NCI-H2227 (cell line): Measurements from ENCODE around the gene CMSS1.
"Not testable (repeated sequence)": the region's sequence is repeated elsewhere in the genome, so short reads cannot be mapped to it uniquely, and the experiment has no call there.

Source experiments
- DNase-seq: peaks from one replicate; lab custom pipeline; 2025; ENCODE audit not compliant: unreplicated experiment; lab: John Stamatoyannopoulos, UW

Gene CMSS1

DNA sequence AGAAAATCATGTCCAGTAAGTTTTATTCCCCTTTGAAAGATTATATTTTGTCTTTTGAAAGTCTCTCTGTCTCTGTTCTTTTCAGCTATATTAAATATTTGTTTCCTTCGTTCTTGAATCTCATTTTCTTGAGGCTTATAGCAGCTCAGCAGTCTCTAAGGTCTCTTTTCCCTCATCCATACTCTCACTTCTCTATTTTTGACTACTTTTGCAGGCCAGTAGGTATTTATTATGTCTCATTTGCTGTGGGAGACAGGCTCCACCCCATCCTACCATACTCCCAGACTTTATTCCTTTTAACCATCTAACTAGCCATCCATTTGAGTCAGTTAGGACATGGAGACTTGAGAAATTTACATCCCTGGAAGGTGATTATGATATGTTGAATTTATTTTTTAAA is 225.6 kb downstream of the CMSS1 start:
- DNase-seq: no peak

DNA sequence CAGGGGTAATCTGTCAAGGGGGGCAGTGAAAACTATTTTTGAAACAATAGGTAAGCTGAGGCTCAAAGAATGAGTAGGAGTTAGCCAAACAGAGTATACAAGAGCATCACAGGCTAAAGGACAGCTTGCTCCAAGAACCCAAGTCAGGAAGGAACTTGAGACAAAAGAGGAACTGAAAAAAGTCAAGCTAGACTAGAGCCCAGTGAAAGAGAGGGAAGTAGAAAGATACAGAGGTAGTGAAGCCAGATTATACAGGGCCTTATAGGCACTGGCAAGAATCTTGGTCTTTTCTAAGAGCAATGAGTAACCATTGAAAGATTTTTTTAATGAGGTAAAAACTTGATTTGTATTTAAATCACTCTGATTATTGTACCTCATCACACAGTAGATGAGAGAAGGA is 226.7 kb downstream of the CMSS1 start:
- no peak for DNase-seq

DNA sequence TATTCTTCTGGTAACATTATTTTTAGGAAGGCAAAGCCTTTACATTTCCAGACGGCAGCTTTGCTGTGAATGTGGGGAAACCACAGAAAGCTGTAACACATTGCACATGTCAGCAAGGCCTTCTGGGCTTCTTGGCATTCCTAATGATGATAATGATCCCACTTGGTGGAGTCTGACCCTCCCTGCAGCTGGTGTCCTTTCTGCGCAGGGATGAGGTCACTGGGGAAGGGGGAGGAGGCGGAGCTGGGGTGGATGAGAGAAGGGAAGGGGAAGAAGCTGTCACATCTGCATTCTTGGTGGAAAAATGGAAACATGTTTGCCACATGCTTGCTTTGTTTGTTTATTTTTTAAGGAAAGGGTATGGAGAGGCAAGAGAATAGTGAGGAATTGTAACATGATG is 228.0 kb downstream of the CMSS1 start:
- peak; percentile 5 for DNase-seq

DNA sequence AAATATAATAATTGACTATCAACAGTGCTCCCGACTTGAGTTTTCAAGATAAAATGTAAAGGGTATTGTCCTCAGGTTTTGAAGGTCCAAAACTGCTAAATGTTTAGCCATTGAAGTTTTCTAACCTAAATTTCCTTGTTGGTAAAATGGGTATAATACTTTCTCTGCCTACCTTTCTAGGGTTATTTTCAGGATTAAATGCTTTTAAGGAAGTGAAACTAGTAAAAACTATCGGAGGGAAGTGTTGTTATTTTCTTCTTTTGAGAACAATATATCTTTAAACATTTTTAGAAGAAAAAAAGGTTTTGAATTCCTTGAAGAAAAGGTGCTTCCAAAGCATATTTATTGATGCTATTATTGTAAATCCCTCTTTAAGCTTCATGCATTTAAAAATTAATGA is 229.3 kb downstream of the CMSS1 start:
- DNase-seq: no peak

DNA sequence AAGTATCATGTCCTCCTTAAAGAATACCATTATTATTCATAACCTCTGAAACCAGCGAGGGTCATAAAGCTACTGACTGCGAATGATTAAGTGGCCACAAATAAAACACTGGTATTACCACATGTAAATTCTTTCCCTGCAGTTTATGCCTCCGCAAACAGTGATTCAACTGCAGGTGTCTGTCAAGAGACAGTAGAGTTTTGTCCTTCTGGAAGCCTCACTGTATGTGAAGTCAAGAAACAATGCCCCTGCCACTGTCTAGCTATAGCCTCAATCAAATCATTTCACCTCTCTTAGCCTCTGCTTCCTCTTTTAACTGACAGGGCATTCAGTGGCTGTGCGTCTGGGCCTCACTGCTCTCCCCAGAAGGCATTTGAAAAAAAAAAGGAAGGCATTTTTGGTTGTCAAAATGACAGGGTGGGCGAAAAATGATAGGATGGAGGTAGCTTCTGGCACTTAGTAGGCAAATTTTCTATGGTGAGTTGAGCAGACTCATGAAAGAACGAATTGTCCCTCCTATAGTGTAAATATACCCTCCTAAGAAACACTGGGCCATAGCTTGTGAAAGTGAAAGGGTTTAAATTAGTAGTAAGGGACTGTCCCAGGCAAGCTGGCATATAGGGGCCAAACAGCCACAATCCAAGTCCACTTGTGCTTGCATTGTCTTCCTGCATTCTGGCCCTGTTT is 229.9 kb downstream of the CMSS1 start:
- DNase-seq: no peak

DNA sequence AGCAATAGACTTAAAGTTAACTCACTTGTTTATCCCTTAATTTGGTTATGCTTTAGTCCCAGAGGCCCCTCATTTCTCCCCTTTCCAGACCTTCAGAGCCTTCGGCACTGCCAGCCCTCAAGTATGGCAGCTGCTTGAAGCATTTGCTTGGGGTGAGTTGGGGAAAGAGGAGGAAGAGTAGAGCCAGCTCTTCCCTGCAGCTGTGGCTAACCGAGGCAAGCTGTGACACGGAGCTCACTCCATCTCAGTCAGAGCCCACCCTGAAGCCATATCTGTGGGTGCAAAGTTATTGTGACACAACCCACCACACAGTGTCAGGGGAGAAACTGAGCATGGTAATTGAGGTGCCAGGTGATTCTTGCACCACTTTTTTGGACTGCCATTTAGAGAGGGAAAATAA is 230.6 kb downstream of the CMSS1 start:
- no peak for DNase-seq

DNA sequence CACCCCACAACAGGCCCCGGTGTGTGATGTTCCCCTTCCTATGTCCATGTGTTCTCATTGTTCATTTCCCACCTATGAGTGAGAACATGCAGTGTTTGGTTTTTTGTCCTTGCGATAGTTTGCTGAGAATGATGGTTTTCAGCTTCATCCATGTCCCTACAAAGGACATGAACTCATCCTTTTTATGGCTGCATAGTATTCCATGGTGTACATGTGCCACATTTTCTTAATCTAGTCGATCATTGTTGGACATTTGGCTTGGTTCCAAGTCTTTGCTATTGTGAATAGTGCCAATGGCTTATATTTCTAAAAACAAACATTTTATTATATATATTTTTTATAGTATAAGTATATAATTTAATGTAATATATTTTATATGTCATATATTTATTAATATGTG is 233.9 kb downstream of the CMSS1 start:
- DNase-seq: not testable (repeated sequence)

DNA sequence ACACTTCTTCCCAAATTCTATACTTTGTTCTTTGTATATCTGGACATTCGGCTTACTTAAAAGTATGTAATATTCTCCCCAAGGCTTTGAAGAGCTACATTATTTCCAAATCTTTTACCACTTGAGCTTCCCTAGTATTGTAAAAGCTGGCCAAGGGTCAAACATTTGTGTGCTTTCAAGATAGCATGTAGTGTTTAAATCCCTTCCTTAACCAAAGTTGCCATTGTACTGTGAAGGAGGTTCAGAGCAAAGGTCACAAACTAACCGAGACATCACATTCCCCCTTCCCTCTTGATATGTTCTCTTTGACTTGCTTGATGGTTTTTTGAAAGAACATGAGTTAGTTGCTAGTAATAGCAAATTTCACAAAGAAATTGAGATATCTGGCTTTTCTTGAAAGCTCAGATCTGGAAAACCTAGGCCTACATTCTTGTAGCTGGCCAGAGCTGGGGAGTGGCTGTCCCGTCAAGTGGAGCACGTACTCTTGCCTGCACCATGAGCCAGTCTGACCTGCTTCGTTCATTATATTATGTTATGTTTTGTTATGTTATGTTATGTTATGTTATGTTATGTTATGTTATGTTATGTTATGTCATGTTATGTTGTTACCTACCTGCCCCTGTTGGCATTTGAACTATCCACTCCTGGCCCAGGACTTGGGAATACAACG is 236.4 kb downstream of the CMSS1 start:
- DNase-seq: no peak

DNA sequence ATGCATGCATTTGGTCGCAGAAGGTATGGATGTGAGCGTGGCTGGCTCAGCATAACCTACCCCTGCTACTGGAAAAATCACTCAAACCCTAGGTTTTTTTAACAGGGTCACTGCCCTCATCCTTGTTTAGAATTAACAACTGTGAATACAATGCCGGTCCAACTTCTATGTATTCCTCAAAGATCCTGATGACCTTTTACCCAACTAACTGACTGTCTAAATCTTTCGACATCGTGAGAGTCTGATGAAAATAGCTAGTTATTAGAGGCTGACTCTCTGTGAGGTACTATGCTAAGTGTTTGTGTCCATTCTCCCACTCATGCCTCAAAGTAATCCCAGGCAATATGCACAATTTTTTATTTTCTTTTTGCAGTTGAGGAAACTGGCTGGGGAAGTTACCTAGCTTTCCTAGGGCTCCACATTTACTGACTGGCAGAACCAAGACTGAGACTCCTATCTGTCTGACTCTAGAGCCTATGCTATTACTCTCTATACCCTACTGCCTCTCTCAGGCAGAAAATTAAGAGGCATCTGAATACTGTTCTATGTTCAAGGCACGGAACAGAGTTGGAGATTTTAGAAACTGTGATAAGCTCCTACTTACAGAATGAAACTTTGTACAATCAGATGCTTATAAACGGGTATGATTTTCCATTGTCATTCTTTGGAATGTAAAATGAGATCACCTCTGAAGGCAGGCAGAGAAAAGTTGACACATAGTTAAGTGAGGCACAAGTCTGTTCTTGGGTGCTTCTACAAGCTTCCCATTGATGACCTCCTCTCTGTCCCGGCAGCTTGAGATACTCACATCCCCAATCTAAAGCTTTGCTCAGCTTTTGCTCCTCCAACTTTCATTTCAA is 240.3 kb downstream of the CMSS1 start:
- no peak for DNase-seq

DNA sequence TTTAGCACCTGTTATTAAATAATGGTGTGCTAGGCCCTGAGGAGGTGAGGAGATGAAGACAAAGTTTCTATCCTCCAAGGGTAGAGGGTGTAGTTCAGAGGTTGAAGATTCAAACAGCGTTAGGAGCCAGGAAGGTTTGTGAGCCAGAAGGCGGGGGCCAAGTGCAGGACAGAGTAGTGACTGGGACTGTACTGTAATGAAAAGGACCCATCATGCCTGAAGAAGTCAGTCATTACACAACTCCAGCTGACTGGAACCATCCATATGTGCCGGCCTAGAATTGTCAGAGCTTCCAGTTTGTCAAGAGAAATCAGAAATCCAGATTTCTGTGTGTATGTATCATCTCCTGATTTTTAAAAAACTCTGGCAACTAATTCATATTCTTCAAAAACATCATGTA is 241.8 kb downstream of the CMSS1 start:
- no peak for DNase-seq

DNA sequence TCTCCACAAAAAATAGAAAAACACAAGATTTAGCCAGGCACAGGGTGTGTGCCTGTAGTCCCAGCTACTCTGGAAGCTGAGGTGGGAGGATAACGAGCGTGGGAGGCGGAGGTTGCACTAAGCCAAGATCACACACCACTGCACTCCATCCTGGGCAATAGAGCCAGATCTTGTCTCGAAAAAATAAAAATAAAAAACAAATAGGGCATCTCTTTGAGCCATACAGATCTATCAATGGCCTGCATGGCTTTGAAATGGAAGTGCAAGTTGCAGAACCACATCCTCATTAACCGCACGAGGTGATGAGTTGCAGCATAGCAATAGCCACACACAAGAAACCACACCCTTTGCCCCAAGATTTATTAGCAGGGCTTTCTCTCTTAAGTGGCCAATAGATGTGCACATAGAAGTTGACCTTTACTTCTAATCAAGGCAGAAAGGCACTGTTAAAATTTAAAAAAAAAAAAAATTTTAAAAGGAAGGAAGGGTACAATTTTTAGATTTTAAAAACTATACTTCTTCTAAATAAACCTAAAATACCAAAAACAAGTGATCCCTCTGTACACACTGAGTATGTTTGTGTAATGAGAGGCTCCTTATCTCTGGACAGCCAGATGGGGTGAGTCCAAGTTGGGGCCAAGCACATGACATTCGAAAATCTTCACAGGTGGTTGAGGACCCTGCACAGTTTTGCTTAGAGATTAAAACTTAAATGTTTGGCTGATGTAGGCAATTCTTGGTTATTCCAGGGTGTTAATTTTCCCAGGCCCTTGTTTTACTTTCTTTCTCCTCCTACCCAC is 243.2 kb downstream of the CMSS1 start:
- no peak for DNase-seq

DNA sequence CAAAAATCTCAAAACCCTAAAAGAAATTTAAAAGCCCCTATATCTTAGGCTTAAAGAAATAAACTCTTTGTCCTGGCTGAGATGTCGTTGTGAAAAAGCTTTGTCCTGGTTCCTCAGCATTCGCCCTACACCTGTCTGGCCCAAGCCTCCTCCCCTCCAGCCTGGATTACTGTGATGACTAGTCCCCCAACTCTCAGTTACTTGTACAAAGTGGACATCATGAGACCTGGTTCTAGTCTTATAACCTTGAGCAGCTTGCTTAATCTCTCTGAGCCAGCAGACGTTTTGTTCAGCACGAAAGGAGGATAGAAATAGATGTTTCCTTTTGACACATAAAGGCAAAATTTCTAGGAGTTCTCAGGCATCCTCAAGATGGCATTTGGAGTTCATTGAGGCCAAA is 245.0 kb downstream of the CMSS1 start:
- DNase-seq: no peak

DNA sequence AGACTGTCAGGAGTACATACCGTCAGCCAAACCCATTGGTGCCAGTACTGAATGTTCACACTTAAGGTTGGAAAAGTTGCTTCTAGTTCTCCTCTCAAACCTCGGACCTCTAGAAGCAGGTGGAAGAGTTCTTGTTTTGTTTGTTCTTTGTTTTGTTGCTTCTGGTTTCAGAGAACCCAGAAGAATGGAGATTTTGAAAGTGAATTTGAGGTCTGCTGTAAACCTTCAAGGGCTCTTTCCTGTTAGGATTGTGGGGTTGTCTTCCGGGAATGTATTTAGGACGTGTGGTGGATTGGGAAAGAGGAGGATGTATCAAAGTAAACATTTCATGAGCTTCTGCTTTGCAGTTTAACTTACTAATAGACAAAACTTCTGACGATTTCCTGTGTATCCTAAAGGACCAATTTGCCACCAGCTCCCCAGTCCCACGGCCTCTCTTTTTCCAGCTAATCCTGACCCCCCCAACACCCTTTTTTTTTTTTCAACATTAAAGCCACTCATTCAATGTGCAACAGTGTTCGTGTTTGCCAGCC is 246.3 kb downstream of the CMSS1 start:
- DNase-seq: no peak

DNA sequence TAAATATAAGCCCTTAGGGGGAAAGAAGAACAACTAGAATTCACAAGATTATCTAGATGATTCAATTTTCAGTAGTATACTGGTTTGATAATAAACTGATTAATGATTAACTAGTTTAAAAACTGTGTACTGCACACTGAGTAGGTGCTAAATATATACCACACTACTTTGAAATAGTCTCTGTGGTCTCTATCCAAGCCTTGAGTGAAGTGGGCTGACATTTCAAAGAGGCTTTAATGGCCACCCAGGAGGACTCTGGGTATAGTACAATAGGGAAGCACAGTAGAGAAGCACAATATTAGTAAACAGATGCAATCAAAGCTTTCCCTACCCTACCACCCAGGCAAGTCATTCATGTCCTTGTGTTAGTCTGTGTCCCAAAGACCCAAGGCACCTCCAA is 249.9 kb downstream of the CMSS1 start:
- no peak for DNase-seq

DNA sequence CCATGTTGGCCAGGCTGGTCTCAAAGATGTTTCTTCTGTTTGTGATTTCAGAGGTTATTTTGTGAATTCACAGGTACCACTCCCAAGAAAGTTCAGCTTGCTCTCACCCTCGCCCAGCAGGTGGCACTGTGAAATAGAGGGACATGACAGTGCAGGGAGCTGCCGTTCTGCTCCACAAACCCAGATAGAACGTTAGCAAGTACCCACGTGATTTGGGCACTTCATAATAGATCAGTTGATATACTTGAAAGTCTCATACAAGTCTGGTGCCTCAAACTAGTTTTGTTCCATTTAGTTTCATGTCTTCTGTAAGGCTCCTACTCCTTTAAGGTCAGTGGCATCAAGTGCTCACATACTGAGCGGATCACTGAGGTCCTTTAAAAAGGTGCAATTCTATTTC is 251.2 kb downstream of the CMSS1 start:
- DNase-seq: peak; percentile 63

DNA sequence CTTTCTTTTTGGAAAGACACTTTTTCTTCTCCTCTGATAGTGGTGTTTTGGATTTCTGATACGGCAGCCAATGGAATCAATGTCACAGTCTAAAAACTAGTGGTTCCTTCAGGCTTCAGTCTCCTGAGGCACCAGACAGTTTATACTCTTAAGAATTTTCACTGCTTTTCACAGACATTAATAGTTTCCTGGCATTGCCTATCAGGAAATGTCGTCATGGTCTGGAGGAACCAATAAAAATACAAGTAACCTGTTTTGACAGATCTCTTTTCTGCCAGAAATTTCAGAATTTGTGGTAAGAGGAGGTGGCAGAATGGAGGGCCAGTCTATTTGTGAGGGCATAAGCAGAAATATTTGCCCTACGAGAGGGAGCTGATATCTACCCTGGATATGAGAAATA is 251.8 kb downstream of the CMSS1 start:
- no peak for DNase-seq

DNA sequence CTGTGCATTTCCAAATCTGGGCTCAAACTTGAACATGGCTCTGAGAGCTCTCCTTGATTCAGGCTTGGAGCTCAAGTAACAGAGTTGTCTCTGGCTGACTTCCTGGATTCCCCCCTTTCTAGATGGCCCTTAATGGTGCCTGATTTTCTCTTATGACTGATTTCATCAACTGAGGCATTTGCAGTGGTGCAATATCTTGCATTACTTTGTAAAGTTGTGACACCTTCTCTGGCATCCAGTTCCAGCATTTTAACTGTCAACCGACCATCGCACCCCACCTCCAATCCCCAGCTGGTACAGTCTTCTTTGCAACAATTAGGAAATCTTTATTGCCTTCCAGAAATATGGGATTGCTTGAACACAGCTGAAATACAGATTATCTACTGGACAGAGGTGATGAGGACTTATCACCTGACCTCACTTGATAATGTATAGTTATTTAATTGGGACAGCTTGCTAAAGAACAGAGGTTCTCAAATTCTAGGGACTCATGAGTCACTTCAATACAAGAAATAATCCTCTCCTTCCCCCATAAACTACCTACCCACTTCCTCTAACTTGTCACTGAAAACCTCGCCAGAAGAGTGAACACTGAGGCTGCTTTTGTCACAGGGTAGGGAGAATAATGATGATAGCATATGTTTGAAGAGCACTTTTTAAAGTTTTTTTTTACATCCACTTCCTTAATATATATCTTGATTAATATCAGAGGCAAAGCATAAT is 254.8 kb downstream of the CMSS1 start:
- DNase-seq: no peak

DNA sequence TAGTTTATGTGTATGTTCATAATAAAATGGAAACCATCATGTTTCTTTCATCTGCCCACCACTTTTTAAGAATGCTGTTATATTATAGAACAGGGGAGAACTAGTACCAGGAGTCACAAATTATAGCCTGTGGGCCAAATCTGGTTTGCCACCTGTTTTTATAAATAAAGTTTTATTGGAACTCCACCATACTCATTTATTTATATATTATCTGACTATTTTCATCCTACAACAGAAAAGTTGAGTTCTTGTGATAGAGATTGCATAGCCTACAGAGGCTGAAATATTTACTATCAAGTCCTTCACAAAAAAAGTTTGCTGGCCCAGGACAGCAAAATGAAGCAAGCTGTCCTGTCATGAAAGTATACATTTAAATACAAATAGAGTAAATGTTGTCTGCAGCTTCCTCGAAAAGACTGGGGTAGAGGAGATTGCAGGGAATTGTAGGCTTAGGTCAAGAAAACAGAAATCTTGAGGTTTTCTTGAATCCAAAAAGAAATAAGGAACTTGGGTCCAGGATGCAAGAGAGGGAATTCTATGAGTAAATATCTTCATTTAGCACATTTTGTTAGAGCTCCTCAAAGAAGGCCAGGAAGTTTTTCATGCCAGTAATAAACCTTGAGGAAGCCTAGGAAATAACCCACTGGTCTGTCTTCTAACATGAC is 255.5 kb downstream of the CMSS1 start:
- no peak for DNase-seq

DNA sequence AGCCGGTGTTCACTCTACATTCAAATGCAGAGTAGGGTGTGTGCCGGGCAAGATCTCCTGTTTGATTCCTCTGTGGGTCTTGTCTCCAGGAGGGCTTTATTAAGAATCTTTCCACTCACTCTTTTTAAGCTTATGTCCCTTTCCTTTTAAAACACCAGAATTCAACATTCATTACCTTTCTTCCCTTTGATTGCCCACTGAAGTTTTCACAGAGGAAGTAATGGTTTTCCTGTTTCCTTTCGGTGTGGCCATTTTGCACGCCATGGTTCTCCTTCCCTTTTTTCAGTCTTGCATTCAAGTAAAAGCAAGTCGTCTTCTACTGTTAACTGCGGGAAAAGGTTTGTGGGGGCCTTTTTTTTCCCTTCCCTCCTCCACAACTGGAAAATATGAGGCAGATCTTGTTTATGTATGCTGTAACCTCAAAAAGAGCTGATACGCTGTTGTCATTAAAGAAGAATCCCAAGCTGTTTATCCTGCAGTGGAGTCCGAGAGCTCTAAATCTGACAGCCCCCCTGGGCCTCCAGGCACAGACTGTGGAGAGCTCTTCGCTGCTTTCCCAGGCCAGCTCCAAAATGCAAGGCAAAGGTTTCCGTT is 256.1 kb downstream of the CMSS1 start:
- no peak for DNase-seq
